Heart left ventricle (tissue), 16 donors: Measurements from ENCODE around the gene FILIP1. TPM values are rescaled to one million over a fixed set of nuclear protein-coding genes. Genes with fewer than 3 reads are reported as not detected.
A peak's percentile ranks its signal among the peaks of the same experiment; 100 is the strongest.

Source experiments
- ATAC-seq, 4 donors: fragments of 200-7000 bp; cut with Tn5 transposase; one replicate each; pipeline ENCODE4 v1.9.1; 2020 to 2022; ENCODE audit warnings: moderate library complexity in 4 of 4, mild to moderate bottlenecking in 3 of 4, moderate number of reproducible peaks in 1 of 4
- DNase-seq, 5 donors: peaks; one replicate each; pipeline ENCODE4 v3.0.0-alpha.2; 2020
- H3K27ac ChIP-seq, 12 donors: fragments of 200-600 bp; sonication (generic) in 4 of 12; one replicate each; pipeline versions ENCODE4 v1.5.0 to v1.8.0; 2016 to 2022; ENCODE audit warnings: mild to moderate bottlenecking in 2 of 12
- H3K27me3 ChIP-seq, 9 donors: fragments of 200-600 bp; sonication (generic) in 2 of 9; one replicate each; pipeline versions ENCODE4 v1.5.1 to v1.8.0; 2016 to 2022; ENCODE audit warnings: mild to moderate bottlenecking in 3 of 9
- H3K36me3 ChIP-seq, 9 donors: fragments of 200-600 bp; sonication (generic) in 2 of 9; one replicate each; pipeline versions ENCODE4 v1.5.0 to v1.8.0; 2018 to 2022; ENCODE audit warnings: mild to moderate bottlenecking in 2 of 9
- H3K4me1 ChIP-seq, 12 donors: fragments of 200-600 bp; sonication (generic) in 4 of 12; one replicate each; pipeline versions ENCODE4 v1.5.0 to v1.8.0; 2016 to 2022; ENCODE audit warnings: mild to moderate bottlenecking in 3 of 12
- H3K4me3 ChIP-seq, 12 donors: fragments of 200-600 bp; sonication (generic) in 4 of 12; one replicate each; pipeline versions ENCODE4 v1.5.0 to v1.8.0; 2017 to 2022; ENCODE audit warnings: mild to moderate bottlenecking in 9 of 12, moderate library complexity in 4 of 12
- H3K9me3 ChIP-seq, 12 donors: fragments of 200-600 bp; sonication (generic) in 4 of 12; one replicate each; pipeline versions ENCODE4 v1.5.0 to v1.8.0; 2016 to 2022; ENCODE audit warnings: mild to moderate bottlenecking in 1 of 12
- CTCF ChIP-seq, 12 donors: fragments of 200-600 bp; sonication (generic) in 4 of 12; IDR thresholded peaks; one replicate each; pipeline versions ENCODE4 v1.5.0 to v1.8.0; 2018 to 2022; ENCODE audit warnings: antibody characterized with exemption in 12 of 12, mild to moderate bottlenecking in 5 of 12
- POLR2A ChIP-seq, 2 donors: fragments of 450-650 bp; IDR thresholded peaks; one replicate each; pipeline ENCODE4 v1.6.1; 2017; ENCODE audit warnings: antibody characterized with exemption in 2 of 2, mild to moderate bottlenecking in 2 of 2, moderate library complexity in 2 of 2
- WGBS, 4 donors: extraction: QIAGEN DNeasy Blood & Tissue Kit in 2 of 4; methylation state at CpG; one replicate each; pipeline versions ENCODE4 v1.1.5 to v1.1.7; 2013 to 2018; 5-methylcytosine and 5-hydroxymethylcytosine counted together
- intact Hi-C, 10 donors: fragments of 100-400 bp; cut with DNase I; formaldehyde crosslinking; loops; one replicate each; pipeline versions ENCODE4 v1.11.1 to v1.14.2; 2022
- polyA plus RNA-seq, 2 donors: library from polyadenylated mRNA; stranded (reverse); fragments of 200-250 nt; gene quantifications; one replicate each; pipeline ENCODE4 v1.2.3, GENCODE V29; 2013
- total RNA-seq, 9 donors: library from RNA; depleted of rRNA in 2 of 9; stranded (reverse); fragments of >200 nt in 2 of 9; fragmentation: NEBNext Ultra II Directional in 3 of 9; extraction: Animal tissue kit (Norgen Biotek cat#: 25700) in 3 of 9; gene quantifications; one replicate each; pipeline versions ENCODE4 v1.1.0 to v1.2.4, GENCODE V29; 2016 to 2023
- donor health status: ischemic (EF 13 %, LVEDD 7.1; RV severe dilation, severe dysfunction).
- donor health status: healthy with polysubstance abuse.
- donor health status: DM: no; HTN: yes; CAD: no.
- donor health status: DM: no; HTN: no; CAD: no.
- donor health status: ischemic (EF 25% LVEDD 6.9; RV normal size, moderate dysfunction).
- donor health status: ischemic (EF 25% LVEDD 5.7; RV mildly dilated, moderate dysfunction).
- donor health status: healthy.
- donor health status: DM: yes; HTN: yes; CAD: no.
- donor health status: ischemic (EF 35%, LVEDD 5.7; RV mildly dilated, moderate dysfunction).
- donor health status: nonischemic (EF 11% LVEDD 7.7; RV severe dilation, severe dysfunction).
- donor health status: DM: yes; HTN: yes; CAD: no.
- donor health status: PGD.
- donor health status: ischemic (EF 29% LVEDD 5.4; RV normal size, mild dysfunction).
- donor health status: nonischemic (EF 23%, LVEDD 6.1; RV moderate dilation, normal function).

FILIP1 gene
- total and polyA plus RNA-seq, 11 donors, result 49.2 to 230 (median 158) TPM

- H3K27me3 ChIP-seq, result no peaks in the 10 kb centered on the region
- intact Hi-C loops, result loop anchor here in 4 of 10 donors (1.0 to 10.0 kb wide), 4 partner anchors 56 to 63 kb away; partner anchors contain the start of gene FILIP1 (in 1 of the 4)
- H3K36me3 ChIP-seq, result no peaks in the 10 kb centered on the region
- peak; percentile 91 to 98 (median 96) for ATAC-seq
- H3K4me3 ChIP-seq, result no peak overlapping the region
- no peaks in the 10 kb centered on the region for H3K9me3 ChIP-seq
- peak in 4 of 5 donors; percentile 47 to 78 (median 68) for DNase-seq
- H3K27ac ChIP-seq, result peak overlapping the region; percentile 23 to 80 (median 66)
- H3K4me1 ChIP-seq, result peaks cover 6 to 79% (median 52%) of the 10 kb centered on the region in 12 donors
- WGBS, 4 donors, result 6 to 8% (median 7%) methylated on average over 1 of the region's 1 CpG
- TF ChIP-seq POLR2A (IDR thresholded peaks at IDR 0.05) (no peak), CTCF (IDR thresholded peaks at IDR 0.05) (no peak)
Measured at GRCh38 chr6:75431379-75431778, 62.2 kb downstream of the FILIP1 start.

GRCh38 chr6:75430631-75431325 is 62.8 kb downstream of the FILIP1 start:
- TF ChIP-seq POLR2A (IDR thresholded peaks at IDR 0.05), result no peak
- no peak for TF ChIP-seq CTCF (IDR thresholded peaks at IDR 0.05)
- H3K36me3 ChIP-seq, result no peaks in the 10 kb centered on the region
- H3K27me3 ChIP-seq, result no peaks in the 10 kb centered on the region
- ATAC-seq (peak in 2 of 4 donors; percentile 29 to 60), DNase-seq (peak in 1 of 5 donors; percentile 21)
- no peak overlapping the region for H3K4me3 ChIP-seq
- peak overlapping the region; percentile 23 to 80 (median 66) for H3K27ac ChIP-seq
- no peaks in the 10 kb centered on the region for H3K9me3 ChIP-seq
- peaks cover 6 to 79% (median 47%) of the 10 kb centered on the region in 12 donors for H3K4me1 ChIP-seq
- WGBS, 4 donors, result 19 to 28% (median 25%) methylated on average over 4 of the region's 4 CpGs
- intact Hi-C loops, result loop anchor here in 4 of 10 donors (1.0 to 10.0 kb wide), 4 partner anchors 56 to 64 kb away; partner anchors contain the start of gene FILIP1 (in 1 of the 4)

GRCh38 chr6:75429061-75429703 is 64.4 kb downstream of the FILIP1 start:
- intact Hi-C loops, result no loop called here
- no peaks in the 10 kb centered on the region for H3K36me3 ChIP-seq
- no peaks in the 10 kb centered on the region for H3K9me3 ChIP-seq
- H3K27me3 ChIP-seq, result no peaks in the 10 kb centered on the region
- H3K27ac ChIP-seq, result peak overlapping the region in 9 of 12 donors; percentile 15 to 76 (median 51)
- peak in 1 of 5 donors; percentile 31 for DNase-seq
- ATAC-seq, result peak in 3 of 4 donors; percentile 41 to 47 (median 41)
- whole genome bisulfite sequencing, 4 donors, result 29 to 31% (median 30%) methylated on average over 2 of the region's 2 CpGs
- TF ChIP-seq CTCF (IDR thresholded peaks at IDR 0.05) (no peak), POLR2A (IDR thresholded peaks at IDR 0.05) (no peak)
- peaks cover 6 to 80% (median 50%) of the 10 kb centered on the region in 12 donors for H3K4me1 ChIP-seq
- H3K4me3 ChIP-seq, result no peak overlapping the region

- no peak for ATAC-seq
- no peak for DNase-seq
- intact Hi-C loops, result no loop called here
- WGBS, 4 donors, result 17 to 65% (median 53%) methylated on average over 1 of the region's 1 CpG
- H3K27ac ChIP-seq, result peak overlapping the region in 1 of 12 donors; percentile 5
- no peaks in the 10 kb centered on the region for H3K36me3 ChIP-seq
- H3K4me3 ChIP-seq, result no peak overlapping the region
- no peaks in the 10 kb centered on the region for H3K9me3 ChIP-seq
- H3K4me1 ChIP-seq, result peaks cover 6 to 84% (median 52%) of the 10 kb centered on the region in 12 donors
- no peaks in the 10 kb centered on the region for H3K27me3 ChIP-seq
- no peak for TF ChIP-seq CTCF (IDR thresholded peaks at IDR 0.05)
- TF ChIP-seq POLR2A (IDR thresholded peaks at IDR 0.05), result no peak
Measured at GRCh38 chr6:75428204-75428603, 65.4 kb downstream of the FILIP1 start.
